Activated CD8-positive, alpha-beta memory T cell treated with anti-CD3 and anti-CD28 coated beads, Interleukin-2, amount 50 U/mL, for 48 hours (primary cell): ENCODE data around the gene GRIK1.

ENCODE experiments used
- DNase-seq: peaks from one replicate; pipeline ENCODE4 v3.0.0-alpha.2; 2020

GRIK1 gene

GRCh38 chr21:29712818-29713217, 227.0 kb downstream of the GRIK1 start:
- DNase-seq: no peak

GRCh38 chr21:29711236-29711635, 228.6 kb downstream of the GRIK1 start:
- no peak for DNase-seq

- no peak for DNase-seq
Observed at GRCh38 chr21:29710498-29710897, 229.3 kb downstream of the GRIK1 start.

GRCh38 chr21:29708401-29708800, 231.4 kb downstream of the GRIK1 start:
- no peak for DNase-seq

- no peak for DNase-seq
Observed at GRCh38 chr21:29704719-29705118, 235.1 kb downstream of the GRIK1 start.

GRCh38 chr21:29701676-29702075, 238.1 kb downstream of the GRIK1 start:
- no peak for DNase-seq

GRCh38 chr21:29697555-29698193, 242.1 kb downstream of the GRIK1 start:
- DNase-seq: no peak

GRCh38 chr21:29696937-29697336, 242.9 kb downstream of the GRIK1 start:
- DNase-seq: no peak

GRCh38 chr21:29691616-29692491, 247.9 kb downstream of the GRIK1 start:
- no peak for DNase-seq

GRCh38 chr21:29689753-29690152, 250.0 kb downstream of the GRIK1 start:
- DNase-seq: no peak

- DNase-seq: no peak
Observed at GRCh38 chr21:29684106-29684505, 255.7 kb downstream of the GRIK1 start.

- no peak for DNase-seq
Observed at GRCh38 chr21:29682800-29683199, 257.0 kb downstream of the GRIK1 start.

GRCh38 chr21:29680273-29680672, 259.5 kb downstream of the GRIK1 start:
- DNase-seq: no peak

- no peak for DNase-seq
Observed at GRCh38 chr21:29678626-29679025, 261.2 kb downstream of the GRIK1 start.

- DNase-seq: no peak
Observed at GRCh38 chr21:29677326-29677725, 262.5 kb downstream of the GRIK1 start.

- DNase-seq: no peak
Observed at GRCh38 chr21:29676395-29676794, 263.4 kb downstream of the GRIK1 start.

- no peak for DNase-seq
Observed at GRCh38 chr21:29675451-29675850, 264.3 kb downstream of the GRIK1 start.

- DNase-seq: no peak
Observed at GRCh38 chr21:29674343-29674742, 265.5 kb downstream of the GRIK1 start.

- no peak for DNase-seq
Observed at GRCh38 chr21:29673096-29673610, 266.6 kb downstream of the GRIK1 start.

- no peak for DNase-seq
Observed at GRCh38 chr21:29671728-29672127, 268.1 kb downstream of the GRIK1 start.

- DNase-seq: no peak
Observed at GRCh38 chr21:29670228-29670627, 269.6 kb downstream of the GRIK1 start.

GRCh38 chr21:29669416-29669815, 270.4 kb downstream of the GRIK1 start:
- no peak for DNase-seq

- no peak for DNase-seq
Observed at GRCh38 chr21:29667651-29668050, 272.1 kb downstream of the GRIK1 start.

- no peak for DNase-seq
Observed at GRCh38 chr21:29664615-29665014, 275.2 kb downstream of the GRIK1 start.
